Chondrocyte (in vitro differentiated cells): Measurements from ENCODE around the gene SP100. TPM values are rescaled to one million over a fixed set of nuclear protein-coding genes. Genes with fewer than 3 reads are reported as not detected.

Experiments used
- DNase-seq: peaks from one replicate; pipeline ENCODE4 v3.0.0; 2021; ENCODE audit warnings: mixed read lengths, low spot score
- H3K27ac Mint-ChIP-seq: one replicate; pipeline ENCODE4 v1.8.0; 2021; ENCODE audit warnings: mild to moderate bottlenecking, moderate library complexity, mixed read lengths; ENCODE audit not compliant: unreplicated experiment
- H3K27me3 Mint-ChIP-seq: 2 replicates; pipeline ENCODE4 v1.8.0; 2021; ENCODE audit warnings: low read depth, mixed read lengths
- H3K36me3 Mint-ChIP-seq: 2 replicates; pipeline ENCODE4 v1.8.0; 2021; ENCODE audit warnings: low read depth, mixed read lengths
- H3K4me1 Mint-ChIP-seq: 2 replicates; pipeline ENCODE4 v1.8.0; 2021; ENCODE audit warnings: low read depth, mild to moderate bottlenecking, mixed read lengths
- H3K4me3 Mint-ChIP-seq: one replicate; pipeline ENCODE4 v1.8.0; 2021; ENCODE audit warnings: mild to moderate bottlenecking, moderate library complexity, mixed read lengths; ENCODE audit not compliant: unreplicated experiment
- H3K9me3 Mint-ChIP-seq: 2 replicates; pipeline ENCODE4 v1.8.0; 2021; ENCODE audit warnings: low read depth, mixed read lengths
- total RNA-seq: library from RNA; stranded (reverse); gene quantifications from 3 replicates; pipeline ENCODE4 v1.2.1, GENCODE V29; 2021
- TF ChIP-seq, protein P1 (sequence below): fragments of 200-600 bp; sonication (generic); IDR thresholded peaks from 2 replicates; pipeline ENCODE4 v1.5.0; 2021; ENCODE audit warnings: antibody characterized with exemption, mild to moderate bottlenecking, moderate library complexity

Gene SP100
- total RNA-seq, 1 donor from 2014 or later: 57.6 TPM

DNA sequence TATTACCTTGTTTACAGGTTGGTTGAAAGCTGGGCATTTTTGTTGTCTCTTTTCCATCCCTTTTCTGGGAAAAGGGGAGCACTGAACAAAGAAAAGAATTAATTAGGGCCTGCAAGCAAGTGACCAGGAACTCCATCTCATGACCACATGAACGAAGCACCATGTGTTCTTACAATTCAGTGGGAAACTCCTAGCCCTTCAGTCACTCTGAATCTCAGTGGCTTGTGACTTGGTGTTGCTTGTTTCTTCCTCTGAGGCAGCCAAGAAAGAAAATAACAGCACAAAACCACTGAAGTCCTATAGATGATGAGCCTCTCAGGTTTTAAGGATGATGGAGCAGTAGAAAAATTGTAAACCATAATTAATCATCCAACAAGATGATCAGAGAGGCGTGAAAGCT is 167.6 kb downstream of the SP100 start:
- no peak overlapping the region for H3K4me3 Mint-ChIP-seq
- peaks cover 9% of the 10 kb centered on the region for H3K4me1 Mint-ChIP-seq
- no peak for DNase-seq
- peaks cover 3% of the 10 kb centered on the region for H3K9me3 Mint-ChIP-seq
- no peaks in the 10 kb centered on the region for H3K36me3 Mint-ChIP-seq
- peaks cover 6% of the 10 kb centered on the region for H3K27me3 Mint-ChIP-seq
- TF ChIP-seq, protein P1, sequence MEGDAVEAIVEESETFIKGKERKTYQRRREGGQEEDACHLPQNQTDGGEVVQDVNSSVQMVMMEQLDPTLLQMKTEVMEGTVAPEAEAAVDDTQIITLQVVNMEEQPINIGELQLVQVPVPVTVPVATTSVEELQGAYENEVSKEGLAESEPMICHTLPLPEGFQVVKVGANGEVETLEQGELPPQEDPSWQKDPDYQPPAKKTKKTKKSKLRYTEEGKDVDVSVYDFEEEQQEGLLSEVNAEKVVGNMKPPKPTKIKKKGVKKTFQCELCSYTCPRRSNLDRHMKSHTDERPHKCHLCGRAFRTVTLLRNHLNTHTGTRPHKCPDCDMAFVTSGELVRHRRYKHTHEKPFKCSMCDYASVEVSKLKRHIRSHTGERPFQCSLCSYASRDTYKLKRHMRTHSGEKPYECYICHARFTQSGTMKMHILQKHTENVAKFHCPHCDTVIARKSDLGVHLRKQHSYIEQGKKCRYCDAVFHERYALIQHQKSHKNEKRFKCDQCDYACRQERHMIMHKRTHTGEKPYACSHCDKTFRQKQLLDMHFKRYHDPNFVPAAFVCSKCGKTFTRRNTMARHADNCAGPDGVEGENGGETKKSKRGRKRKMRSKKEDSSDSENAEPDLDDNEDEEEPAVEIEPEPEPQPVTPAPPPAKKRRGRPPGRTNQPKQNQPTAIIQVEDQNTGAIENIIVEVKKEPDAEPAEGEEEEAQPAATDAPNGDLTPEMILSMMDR: no peak
- no peak overlapping the region for H3K27ac Mint-ChIP-seq

DNA sequence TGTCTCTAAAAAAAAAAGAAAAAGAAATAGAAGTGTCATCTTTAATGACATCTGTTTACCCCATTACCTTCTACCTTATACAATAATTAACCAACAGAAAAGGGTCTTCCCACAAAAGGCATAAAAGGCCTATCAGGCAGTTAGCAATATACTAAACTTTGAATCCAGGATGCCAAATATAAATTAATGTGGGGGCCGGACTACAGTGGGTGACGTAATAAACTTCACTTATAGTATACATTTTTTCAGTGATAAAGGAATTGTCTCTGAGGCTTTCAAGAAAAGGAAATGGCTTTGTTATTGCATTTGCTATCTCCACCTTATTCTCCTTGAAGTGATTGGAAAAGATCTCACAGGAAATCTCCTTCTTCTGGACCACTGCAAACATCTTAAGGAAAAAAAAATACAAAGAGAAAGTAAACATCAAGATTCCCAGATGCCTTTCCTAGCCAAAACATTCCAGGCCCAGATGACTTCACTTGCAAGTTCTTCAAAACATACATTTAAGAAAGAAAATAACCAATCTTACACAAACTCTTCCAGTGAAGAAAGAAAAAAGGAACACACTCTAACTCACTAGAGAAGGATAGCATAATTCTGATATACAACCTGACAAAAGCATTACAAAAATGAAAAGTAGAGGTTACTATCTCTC is 170.5 kb downstream of the SP100 start:
- H3K4me1 Mint-ChIP-seq: peaks cover 9% of the 10 kb centered on the region
- H3K27ac Mint-ChIP-seq: peak overlapping the region; percentile 37
- H3K27me3 Mint-ChIP-seq: peaks cover 6% of the 10 kb centered on the region
- peaks cover 3% of the 10 kb centered on the region for H3K9me3 Mint-ChIP-seq
- no peaks in the 10 kb centered on the region for H3K36me3 Mint-ChIP-seq
- H3K4me3 Mint-ChIP-seq: no peak overlapping the region
- TF ChIP-seq, protein P1: no peak
- no peak for DNase-seq

- H3K27me3 Mint-ChIP-seq: peaks cover 6% of the 10 kb centered on the region
- DNase-seq: no peak
- no peaks in the 10 kb centered on the region for H3K36me3 Mint-ChIP-seq
- no peak overlapping the region for H3K4me3 Mint-ChIP-seq
- no peak overlapping the region for H3K27ac Mint-ChIP-seq
- H3K9me3 Mint-ChIP-seq: no peaks in the 10 kb centered on the region
- TF ChIP-seq, protein P1: no peak
- H3K4me1 Mint-ChIP-seq: peaks cover 9% of the 10 kb centered on the region
Measured at GRCh38 chr2:230589025-230589424, 173.0 kb downstream of the SP100 start.

DNA sequence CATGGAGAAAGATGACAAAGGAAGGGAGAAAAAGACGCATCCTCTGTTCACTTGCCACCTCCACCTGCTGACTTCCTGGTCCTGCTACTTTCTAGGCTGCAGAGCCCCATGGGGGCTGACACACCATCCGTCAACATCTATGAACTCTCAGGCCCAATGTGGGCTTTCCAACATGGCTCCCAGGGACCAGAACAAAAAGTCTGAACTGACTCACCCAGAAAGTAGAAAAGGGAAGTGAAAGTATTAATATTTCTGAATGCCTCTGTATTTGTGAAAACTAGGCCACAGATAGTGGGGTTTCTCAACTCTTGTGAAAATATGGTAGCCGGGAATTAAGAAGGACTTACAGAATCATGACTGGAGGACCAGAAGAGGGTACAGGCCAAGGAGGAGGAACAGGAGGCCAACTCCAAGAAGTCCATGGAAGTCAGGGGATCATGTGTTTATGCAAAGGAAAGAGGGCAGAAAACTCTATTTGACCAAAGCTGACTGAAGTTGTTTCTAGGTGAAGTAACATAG is 173.6 kb downstream of the SP100 start:
- Mint-ChIP-seq H3K27me3 (peaks cover 6% of the 10 kb centered on the region), H3K27ac (no peak overlapping the region), H3K4me1 (peaks cover 9% of the 10 kb centered on the region), H3K36me3 (no peaks in the 10 kb centered on the region), H3K9me3 (no peaks in the 10 kb centered on the region), H3K4me3 (no peak overlapping the region)
- no peak for DNase-seq
- TF ChIP-seq, protein P1: no peak

GRCh38 chr2:230590333-230590732 is 174.3 kb downstream of the SP100 start:
- TF ChIP-seq, protein P1: no peak
- Mint-ChIP-seq H3K27ac (no peak overlapping the region), H3K27me3 (peaks cover 6% of the 10 kb centered on the region), H3K9me3 (no peaks in the 10 kb centered on the region), H3K36me3 (no peaks in the 10 kb centered on the region), H3K4me1 (peaks cover 9% of the 10 kb centered on the region), H3K4me3 (no peak overlapping the region)
- no peak for DNase-seq
